ENCODE measurements around the gene CTIF. TPM values are rescaled to one million over a fixed set of nuclear protein-coding genes. Genes with fewer than 3 reads are reported as not detected.

Gene CTIF
- total and polyA plus RNA-seq, 2 experiments from 2014 or later, result 22.1 to 27.9 TPM

GRCh38 chr18:48528861-48529260, 10.0 kb upstream of the CTIF start:
- H3K27ac ChIP-seq, result no peak overlapping the region
- no peaks in the 10 kb centered on the region for H3K27me3 ChIP-seq
- DNase-seq (ENCODE audit: low spot score), result no peak
- H3K9me2 ChIP-seq (replicated peaks; ENCODE audit: insufficient read depth), result no peaks in the 10 kb centered on the region
- TF ChIP-seq CTCF (IDR thresholded peaks at IDR 0.05; ENCODE audit: poor library complexity) (no peak), EZH2phosphoT487 (IDR thresholded peaks at IDR 0.05; ENCODE audit: low read depth, severe bottlenecking, unreplicated experiment) (no peak), EZH2 (IDR thresholded peaks at IDR 0.05; ENCODE audit: borderline replicate concordance) (no peak)
- H3K4me1 ChIP-seq (ENCODE audit: insufficient read depth), result no peaks in the 10 kb centered on the region
- H3K9me3 ChIP-seq (ENCODE audit: low read depth), result no peaks in the 10 kb centered on the region
- no peaks in the 10 kb centered on the region for H4K20me1 ChIP-seq (ENCODE audit: insufficient read depth, poor library complexity, severe bottlenecking)
- no peaks in the 10 kb centered on the region for H3K79me2 ChIP-seq
- H3K36me3 ChIP-seq (replicated peaks; ENCODE audit: insufficient read depth, low read depth), result no peaks in the 10 kb centered on the region
- H3K4me2 ChIP-seq, result no peak overlapping the region
- no peak overlapping the region for H2AFZ ChIP-seq
- 93% methylated on average over 5 of the region's 5 CpGs for WGBS (ENCODE audit: low lambda C conversion rate, missing lambda C conversion rate)
- no peak overlapping the region for H3K4me3 ChIP-seq

GRCh38 chr18:48529796-48530195, 9.0 kb upstream of the CTIF start:
- Histone ChIP-seq H4K20me1 (ENCODE audit: insufficient read depth, poor library complexity, severe bottlenecking) (no peaks in the 10 kb centered on the region), H3K79me2 (no peaks in the 10 kb centered on the region), H3K4me1 (ENCODE audit: insufficient read depth) (no peaks in the 10 kb centered on the region), H2AFZ (no peak overlapping the region), H3K4me2 (no peak overlapping the region), H3K36me3 (replicated peaks; ENCODE audit: insufficient read depth, low read depth) (no peaks in the 10 kb centered on the region), H3K9me3 (ENCODE audit: low read depth) (no peaks in the 10 kb centered on the region), H3K4me3 (no peak overlapping the region), H3K9me2 (replicated peaks; ENCODE audit: insufficient read depth) (no peaks in the 10 kb centered on the region), H3K27me3 (no peaks in the 10 kb centered on the region), H3K27ac (no peak overlapping the region)
- DNase-seq (ENCODE audit: low spot score), result no peak
- TF ChIP-seq EZH2 (IDR thresholded peaks at IDR 0.05; ENCODE audit: borderline replicate concordance) (no peak), CTCF (IDR thresholded peaks at IDR 0.05; ENCODE audit: poor library complexity) (no peak), EZH2phosphoT487 (IDR thresholded peaks at IDR 0.05; ENCODE audit: low read depth, severe bottlenecking, unreplicated experiment) (no peak)
- 61% methylated on average over 2 of the region's 2 CpGs for WGBS (ENCODE audit: low lambda C conversion rate, missing lambda C conversion rate)

- Histone ChIP-seq H3K4me2 (no peak overlapping the region), H3K4me3 (no peak overlapping the region), H2AFZ (no peak overlapping the region), H3K9me2 (replicated peaks; ENCODE audit: insufficient read depth) (no peaks in the 10 kb centered on the region), H3K27ac (no peak overlapping the region), H3K27me3 (no peaks in the 10 kb centered on the region), H3K36me3 (replicated peaks; ENCODE audit: insufficient read depth, low read depth) (no peaks in the 10 kb centered on the region), H4K20me1 (ENCODE audit: insufficient read depth, poor library complexity, severe bottlenecking) (no peaks in the 10 kb centered on the region), H3K79me2 (no peaks in the 10 kb centered on the region), H3K4me1 (ENCODE audit: insufficient read depth) (no peaks in the 10 kb centered on the region), H3K9me3 (ENCODE audit: low read depth) (no peaks in the 10 kb centered on the region)
- no peak for TF ChIP-seq EZH2 (IDR thresholded peaks at IDR 0.05; ENCODE audit: borderline replicate concordance)
- no peak for TF ChIP-seq CTCF (IDR thresholded peaks at IDR 0.05; ENCODE audit: poor library complexity)
- TF ChIP-seq EZH2phosphoT487 (IDR thresholded peaks at IDR 0.05; ENCODE audit: low read depth, severe bottlenecking, unreplicated experiment), result no peak
- DNase-seq (ENCODE audit: low spot score), result no peak
- WGBS (ENCODE audit: low lambda C conversion rate, missing lambda C conversion rate), result 67% methylated on average over 3 of the region's 3 CpGs
These were observed 8.3 kb upstream of the CTIF start for GRCh38 chr18:48530399-48531081.

All from hepatocyte (in vitro differentiated cells).